Stimulated activated CD4-positive, alpha-beta T cell treated with anti-CD3 and anti-CD28 coated beads, Interleukin-4, amount 100 ng/mL, for 1 hour (primary cell): ENCODE results near the gene STOM.

Experiments used
- DNase-seq: peaks from one replicate; pipeline ENCODE4 v3.0.0-alpha.2; 2020

The STOM gene

DNA sequence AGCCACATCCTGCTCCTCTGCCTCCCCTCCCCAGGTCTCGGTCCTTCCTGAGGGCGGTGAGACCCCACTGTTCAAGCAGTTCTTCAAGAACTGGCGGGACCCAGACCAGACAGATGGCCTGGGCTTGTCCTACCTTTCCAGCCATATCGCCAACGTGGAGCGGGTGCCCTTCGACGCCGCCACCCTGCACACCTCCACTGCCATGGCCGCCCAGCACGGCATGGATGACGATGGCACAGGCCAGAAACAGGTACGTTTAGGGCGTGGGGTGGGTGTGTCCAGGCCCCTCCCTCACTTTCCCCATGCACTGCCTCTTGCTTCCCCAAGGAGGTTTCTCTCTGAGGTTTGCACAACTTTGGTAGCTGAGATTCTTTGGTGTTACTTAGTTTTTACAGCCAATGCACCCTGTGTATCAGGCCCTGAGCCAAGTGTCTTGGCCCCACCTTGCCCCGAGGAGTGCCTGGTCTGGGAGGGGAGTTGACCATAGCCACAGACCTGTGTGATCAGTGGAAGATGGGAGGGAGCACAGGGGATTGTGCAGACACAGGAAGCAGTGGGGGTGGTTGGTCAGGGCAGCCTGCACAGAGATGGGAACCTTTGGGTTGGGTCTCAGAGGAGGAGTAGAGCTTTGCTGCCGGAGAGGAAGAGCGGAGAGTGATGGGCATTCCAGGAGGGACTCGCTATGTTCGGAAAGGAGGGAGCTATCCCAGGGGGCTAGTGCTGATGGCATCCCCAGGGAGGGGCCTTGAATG is 51.2 kb downstream of the STOM start:
- DNase-seq: no peak

DNA sequence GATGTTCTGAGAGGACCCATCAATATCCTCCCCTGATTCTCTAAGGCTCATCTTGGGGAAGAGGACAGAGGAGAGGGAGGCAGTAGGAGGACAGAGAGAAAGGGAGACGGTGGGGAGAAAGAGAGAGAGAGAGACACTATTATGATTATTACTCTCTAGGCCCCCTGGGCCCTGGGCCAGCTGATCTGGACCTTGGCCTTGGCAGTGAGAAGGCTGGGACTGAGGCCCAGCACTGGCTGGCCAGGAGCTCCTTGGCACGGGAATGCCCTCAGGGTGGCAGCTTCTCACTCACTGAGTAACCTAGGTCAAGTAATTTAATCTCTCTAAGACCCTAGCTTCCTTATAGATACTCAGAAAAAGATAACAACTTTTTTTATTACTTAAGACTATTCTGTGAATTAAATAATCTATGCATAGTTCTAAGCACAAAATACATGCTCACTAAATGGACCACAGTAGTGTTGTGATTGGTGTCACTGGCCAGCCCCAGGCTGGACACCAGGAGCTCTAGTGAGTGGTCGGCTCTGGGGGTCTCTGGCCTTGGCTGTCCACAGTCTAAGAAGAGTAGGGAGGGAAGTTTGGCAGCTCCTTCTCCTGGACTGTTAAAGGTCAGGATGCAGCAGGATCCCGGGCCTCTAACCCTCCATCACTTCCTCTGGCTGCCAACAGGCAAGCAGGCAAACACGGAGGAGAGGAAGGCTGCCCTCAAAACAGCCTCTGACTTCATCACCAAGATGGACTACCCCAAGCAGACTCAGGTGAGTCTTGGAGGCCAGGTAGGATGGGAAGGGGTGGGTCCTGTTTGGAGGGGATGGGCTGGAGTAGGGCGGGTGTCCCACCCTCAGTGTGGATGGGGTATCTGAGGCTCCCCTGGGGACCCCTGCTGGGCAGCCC is 52.1 kb downstream of the STOM start:
- no peak for DNase-seq

GRCh38 chr9:121316852-121317373 is 53.1 kb downstream of the STOM start:
- DNase-seq: no peak

- DNase-seq: no peak
These were observed 53.7 kb downstream of the STOM start for GRCh38 chr9:121316378-121316777.

GRCh38 chr9:121313458-121314152 is 56.4 kb downstream of the STOM start:
- no peak for DNase-seq

GRCh38 chr9:121312169-121312568 is 57.9 kb downstream of the STOM start:
- no peak for DNase-seq

- no peak for DNase-seq
These were observed 59.5 kb downstream of the STOM start for GRCh38 chr9:121310571-121310970.

DNA sequence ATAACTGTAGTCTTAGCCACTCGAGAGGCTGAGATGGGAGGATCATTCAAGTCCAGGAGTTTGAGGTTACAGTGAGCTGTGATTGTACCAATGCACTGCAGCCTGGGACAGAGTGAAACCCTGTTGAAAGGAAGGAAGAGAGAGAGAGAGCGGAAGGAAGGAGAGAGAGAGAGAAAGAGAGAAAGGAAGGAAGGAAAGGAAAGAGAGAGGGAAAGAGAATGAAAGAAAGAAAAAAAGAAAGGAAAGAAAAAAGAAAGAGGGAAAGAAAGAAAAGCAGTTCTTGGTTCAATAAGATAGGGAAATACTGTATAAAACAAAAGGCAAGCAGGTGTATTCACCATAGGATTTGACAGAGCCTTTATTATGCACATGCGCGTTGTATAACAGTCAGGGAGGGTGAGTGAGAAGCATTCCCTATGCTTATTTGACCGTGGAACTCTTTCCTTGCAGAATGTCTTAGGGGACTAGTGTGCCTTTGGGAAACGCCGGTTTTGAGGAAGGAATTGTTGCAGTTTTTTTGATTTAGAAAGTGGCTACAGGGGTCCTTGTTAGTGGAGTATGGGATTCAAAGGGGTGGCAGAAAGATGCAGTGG is 60.1 kb downstream of the STOM start:
- DNase-seq: no peak

DNA sequence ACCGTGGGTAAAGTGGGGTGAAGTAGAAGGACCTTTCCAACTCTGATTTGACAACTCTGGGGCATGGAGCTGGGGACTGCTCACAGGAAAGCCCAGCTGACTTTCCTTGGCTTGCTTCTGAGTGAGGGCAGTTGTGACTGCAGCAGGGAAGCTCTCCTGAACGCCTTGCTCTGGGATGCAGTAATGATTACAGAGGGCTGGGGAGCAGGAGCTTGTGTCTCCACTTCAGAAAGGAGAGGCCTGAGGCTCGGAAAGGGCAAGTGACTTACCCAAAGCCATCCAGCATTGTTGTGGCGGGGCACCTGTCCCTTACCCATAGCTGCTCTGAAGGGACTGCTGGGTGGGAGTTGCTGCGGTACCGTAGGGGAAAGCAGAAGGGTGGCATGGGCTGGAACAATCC is 60.9 kb downstream of the STOM start:
- no peak for DNase-seq

DNA sequence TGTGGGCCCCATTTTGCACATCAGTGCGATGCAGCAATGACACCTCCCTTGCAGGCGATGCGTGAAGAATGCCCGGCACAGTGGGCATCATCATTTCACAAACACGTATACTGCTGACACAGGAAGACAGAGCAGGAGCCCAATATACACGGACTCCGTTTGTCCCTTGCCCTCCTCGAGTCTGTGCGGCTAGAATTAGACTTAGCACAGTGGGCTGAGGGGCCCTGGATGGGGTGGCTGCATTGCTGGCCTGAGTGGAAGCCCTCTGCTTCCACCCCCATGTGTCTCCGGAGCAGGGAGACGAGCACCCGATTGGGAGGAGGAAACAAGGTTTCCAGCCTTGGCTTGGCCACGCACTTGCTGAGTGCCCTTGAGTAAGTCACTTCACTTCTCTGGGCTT is 61.3 kb downstream of the STOM start:
- DNase-seq: no peak

- DNase-seq: no peak
These were observed 62.1 kb downstream of the STOM start for GRCh38 chr9:121307976-121308375.

GRCh38 chr9:121305269-121305994 is 64.6 kb downstream of the STOM start:
- no peak for DNase-seq

- DNase-seq: no peak
These were observed 65.3 kb downstream of the STOM start for GRCh38 chr9:121304707-121305106.

DNA sequence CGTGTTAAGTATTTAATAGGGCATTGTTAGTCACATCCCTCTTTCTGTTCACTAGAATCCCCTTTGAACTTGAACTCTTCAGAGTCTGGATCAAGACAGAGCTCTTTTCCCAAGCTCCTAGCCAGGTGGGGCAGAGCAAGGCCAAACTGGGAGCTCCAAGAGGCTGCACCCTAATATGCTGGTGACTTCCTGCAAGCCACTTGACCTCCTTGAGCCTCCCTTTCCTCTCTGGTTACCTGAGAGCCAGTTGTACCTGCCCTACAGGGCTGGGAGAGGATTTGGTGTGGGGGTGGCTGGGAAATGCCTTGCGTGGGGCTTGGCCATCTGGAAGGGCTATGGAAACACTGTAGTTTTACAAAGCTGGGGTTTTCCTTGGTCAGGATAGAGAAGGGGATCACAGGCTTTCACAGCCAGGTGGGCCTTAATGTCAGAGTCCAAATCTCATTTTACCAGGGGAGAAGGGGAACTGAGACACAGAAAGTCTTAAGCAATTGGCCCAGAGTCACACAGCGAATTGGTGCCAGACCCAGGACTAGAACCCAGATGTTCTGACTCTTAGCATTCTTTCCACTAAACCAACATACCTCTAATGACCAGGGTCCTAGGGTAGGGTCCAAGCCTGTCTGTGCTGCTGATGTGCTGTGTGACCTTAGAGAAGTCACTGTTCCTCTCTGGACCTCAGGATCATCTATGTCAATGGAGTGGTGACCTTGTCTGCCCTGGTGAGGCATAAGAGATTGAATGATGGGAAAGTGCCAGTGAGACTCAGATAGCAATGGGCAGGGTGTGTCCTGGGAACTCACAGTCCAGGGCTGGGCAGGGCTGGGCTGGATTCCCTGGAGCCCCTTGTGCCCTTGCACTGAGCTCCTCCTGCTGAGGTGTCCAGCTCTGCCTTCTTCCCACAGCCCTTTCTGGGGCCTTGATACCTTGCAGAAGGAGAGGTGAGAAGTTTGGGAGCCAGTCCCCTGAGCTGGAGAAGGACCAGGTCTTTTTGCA is 66.3 kb downstream of the STOM start:
- DNase-seq: no peak

- no peak for DNase-seq
These were observed 67.3 kb downstream of the STOM start for GRCh38 chr9:121302786-121303185.

DNA sequence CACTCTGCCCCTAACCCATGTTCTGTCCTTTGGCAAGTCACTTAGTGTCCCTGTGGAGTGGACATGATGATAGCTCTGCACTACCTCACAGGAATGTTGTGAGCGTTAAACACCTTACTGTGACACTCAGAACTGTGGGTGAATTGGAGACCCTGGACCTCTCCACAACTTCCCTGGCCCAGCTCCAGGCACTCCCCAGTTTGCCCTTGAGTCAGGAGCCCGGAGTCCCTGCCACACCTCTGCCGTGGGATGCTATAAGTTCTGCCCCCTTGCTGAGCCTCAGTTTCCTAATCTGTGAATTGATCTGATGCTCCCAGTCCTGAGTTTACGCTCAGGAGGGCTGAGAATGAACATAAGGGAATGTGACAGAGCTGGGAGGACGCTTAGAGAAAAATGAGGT is 67.7 kb downstream of the STOM start:
- DNase-seq: no peak

- no peak for DNase-seq
These were observed 68.2 kb downstream of the STOM start for GRCh38 chr9:121301881-121302286.

GRCh38 chr9:121300283-121301119 is 69.5 kb downstream of the STOM start:
- no peak for DNase-seq

GRCh38 chr9:121299467-121300282 is 70.4 kb downstream of the STOM start:
- peak; percentile 16 for DNase-seq
